ENCODE measurements around the gene DLL1.

DLL1 gene

DNA sequence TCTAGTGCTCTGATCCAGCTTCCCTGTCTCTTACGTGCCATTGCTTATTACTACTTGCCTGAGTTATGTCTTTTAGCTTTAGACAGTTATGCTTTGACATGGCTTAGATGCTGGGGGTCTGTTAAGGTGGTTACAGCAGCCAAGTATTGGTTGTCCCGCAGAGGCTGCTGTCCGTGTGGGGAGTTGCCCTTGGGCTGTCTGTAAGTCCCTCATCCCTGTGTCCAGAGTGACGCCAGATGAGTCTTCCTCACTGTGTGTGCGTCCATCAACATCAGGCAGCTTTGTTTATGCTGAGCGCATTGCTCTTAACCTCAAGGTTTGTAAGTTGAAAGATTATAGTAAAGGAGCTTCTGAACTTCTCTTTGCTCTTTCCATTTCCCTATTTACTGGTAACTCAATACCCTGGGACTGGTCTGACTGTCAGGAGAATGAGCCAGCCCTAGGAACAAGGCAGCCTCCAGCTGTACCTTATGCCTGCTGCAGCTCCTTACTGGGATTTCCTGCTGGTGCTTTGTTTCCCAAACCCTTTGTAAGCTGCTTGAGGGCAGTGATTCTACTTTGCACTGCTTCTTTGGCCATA, 22.9 kb upstream of the DLL1 start:
- H3K27ac ChIP-seq = no peak overlapping the region
- no peak for TF ChIP-seq ZFX (IDR thresholded peaks at IDR 0.05)
- TF ChIP-seq, protein P1, sequence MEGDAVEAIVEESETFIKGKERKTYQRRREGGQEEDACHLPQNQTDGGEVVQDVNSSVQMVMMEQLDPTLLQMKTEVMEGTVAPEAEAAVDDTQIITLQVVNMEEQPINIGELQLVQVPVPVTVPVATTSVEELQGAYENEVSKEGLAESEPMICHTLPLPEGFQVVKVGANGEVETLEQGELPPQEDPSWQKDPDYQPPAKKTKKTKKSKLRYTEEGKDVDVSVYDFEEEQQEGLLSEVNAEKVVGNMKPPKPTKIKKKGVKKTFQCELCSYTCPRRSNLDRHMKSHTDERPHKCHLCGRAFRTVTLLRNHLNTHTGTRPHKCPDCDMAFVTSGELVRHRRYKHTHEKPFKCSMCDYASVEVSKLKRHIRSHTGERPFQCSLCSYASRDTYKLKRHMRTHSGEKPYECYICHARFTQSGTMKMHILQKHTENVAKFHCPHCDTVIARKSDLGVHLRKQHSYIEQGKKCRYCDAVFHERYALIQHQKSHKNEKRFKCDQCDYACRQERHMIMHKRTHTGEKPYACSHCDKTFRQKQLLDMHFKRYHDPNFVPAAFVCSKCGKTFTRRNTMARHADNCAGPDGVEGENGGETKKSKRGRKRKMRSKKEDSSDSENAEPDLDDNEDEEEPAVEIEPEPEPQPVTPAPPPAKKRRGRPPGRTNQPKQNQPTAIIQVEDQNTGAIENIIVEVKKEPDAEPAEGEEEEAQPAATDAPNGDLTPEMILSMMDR (conservative IDR thresholded peaks at IDR 0.05) = no peak

DNA sequence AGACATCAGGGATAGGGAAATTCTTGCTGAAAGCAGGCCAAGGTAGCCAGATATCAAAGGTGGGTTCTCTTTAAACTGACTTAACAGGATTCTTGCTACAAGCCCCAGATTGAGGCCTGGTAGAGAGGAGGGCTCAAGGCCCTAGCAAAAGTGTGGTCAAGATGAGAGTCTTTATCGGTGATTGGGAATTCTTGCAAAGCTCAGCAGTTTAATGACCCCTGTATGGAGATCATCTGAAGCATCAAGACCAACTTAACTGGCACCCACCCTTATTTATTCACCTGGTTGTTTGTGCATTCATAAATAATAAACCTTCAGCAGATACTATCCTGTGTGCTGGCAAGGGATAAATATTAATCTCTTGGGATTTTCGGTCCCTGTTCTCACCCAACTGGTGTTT, 22.0 kb upstream of the DLL1 start:
- H3K27ac ChIP-seq = no peak overlapping the region
- no peak for TF ChIP-seq ZFX (IDR thresholded peaks at IDR 0.05)
- TF ChIP-seq, protein P1 (conservative IDR thresholded peaks at IDR 0.05) = no peak

DNA sequence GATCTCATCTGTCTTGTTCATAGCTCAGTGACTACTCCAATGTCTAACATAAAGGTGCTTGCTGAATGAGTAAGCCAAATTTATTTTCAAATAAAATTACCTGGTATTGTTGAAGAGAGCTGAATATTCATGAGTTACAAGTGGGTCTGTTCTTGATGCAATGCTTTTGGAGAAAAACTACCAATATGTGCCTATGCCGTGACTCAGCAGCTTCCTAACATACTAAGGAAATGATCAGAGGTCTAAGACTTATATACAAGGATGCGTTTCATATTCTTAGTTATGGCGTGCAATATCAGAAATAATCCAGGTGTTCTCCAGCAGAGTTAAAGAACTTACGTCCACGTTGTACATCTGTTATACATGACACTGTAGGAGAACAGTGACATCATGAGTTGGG, 20.8 kb upstream of the DLL1 start:
- no peak overlapping the region for H3K27ac ChIP-seq
- TF ChIP-seq ZFX (IDR thresholded peaks at IDR 0.05) = no peak
- TF ChIP-seq, protein P1 (conservative IDR thresholded peaks at IDR 0.05) = no peak

DNA sequence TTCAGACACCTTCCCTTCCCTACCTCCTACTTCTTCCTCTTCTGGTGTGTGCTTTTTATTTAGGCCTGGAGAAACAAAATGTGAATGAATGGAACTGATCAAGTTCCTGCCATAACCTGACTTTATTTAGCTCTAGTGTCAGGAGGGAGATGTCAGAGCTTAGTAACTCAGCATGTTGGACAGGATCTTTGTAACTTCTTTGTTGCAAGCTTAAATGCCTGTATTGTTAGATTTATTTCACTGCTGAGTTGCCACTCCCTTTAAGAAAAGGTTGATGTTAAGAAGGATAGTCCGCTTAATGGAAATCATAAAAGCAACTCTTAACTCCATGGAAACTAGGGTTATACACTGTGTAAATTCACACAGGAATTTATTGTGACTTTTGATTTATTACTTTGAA, 17.9 kb upstream of the DLL1 start:
- TF ChIP-seq, protein P1 (conservative IDR thresholded peaks at IDR 0.05) = no peak
- no peak for TF ChIP-seq ZFX (IDR thresholded peaks at IDR 0.05)
- no peak overlapping the region for H3K27ac ChIP-seq

DNA sequence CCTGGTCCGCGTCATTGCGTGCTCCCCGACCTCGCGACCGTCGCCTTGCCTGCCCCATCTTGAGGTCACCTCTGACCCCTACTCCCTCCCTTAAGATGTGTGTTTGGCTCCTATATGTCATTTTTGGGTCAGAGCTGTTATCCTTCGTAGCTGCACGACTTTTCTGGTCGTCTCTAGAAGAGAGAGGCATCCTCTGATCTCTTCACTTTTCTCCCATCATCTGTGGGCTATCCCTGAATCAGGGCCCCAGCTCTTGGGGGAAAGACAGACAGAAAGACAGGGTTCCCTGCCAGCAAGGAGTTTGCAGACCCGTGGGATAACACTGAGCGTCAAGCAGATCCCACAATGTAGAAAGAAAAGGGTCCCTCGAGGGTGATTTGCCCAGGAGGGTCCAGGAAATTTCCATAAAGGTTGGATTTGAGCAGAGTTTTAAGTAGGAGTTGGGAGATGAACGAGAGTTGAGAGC, 16.2 kb upstream of the DLL1 start:
- TF ChIP-seq ZFX (IDR thresholded peaks at IDR 0.05) = no peak
- TF ChIP-seq, protein P1 (conservative IDR thresholded peaks at IDR 0.05) = no peak
- peak overlapping the region; percentile 96 for H3K27ac ChIP-seq

DNA sequence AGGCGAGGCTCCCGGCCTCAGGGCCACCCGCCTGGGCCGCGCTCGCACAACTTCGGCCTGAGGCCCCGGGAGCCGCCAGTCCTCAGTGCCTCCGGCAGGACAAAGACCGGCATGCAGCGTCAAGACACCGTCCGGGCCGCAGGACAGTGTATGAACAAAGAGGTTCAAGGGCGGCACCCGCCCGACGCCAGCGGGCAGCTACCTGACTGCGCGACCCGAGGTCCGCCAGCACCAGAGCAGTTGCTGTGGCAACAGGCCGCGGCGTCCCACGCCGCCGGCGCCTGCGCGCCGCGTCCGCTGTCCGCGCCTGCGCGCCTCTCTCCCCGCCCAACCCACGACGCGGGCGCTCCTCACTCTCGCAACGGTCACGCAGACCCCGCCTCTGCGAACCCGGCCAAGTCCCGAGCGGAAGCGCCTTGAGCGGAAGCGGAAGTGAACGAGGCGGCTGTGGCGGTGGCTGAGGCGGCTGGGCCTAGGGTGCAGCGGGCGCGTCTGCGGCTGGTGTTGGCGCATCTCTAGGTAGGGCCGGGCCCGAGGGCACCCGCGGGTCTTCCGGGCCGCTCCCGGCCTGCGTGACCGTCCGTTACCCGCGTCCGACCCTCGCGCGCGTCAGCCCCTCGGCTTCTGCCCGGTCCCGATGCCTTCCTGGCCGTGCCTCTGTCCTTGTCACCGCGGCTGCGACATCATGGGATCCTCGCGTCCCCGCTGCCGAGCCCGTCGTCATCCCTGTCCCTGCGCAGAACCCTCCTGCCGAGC, 15.6 kb upstream of the DLL1 start, which contains the start of gene FAM120B:
TSS of gene FAM120B (plus strand) at position 435 of the 756 bp plus-strand sequence. CDS start 10,633 bp downstream, outside the sequence.
- peak within 1 kb of the TSS; percentile 96 for H3K27ac ChIP-seq
- peak; percentile 90 for TF ChIP-seq ZFX (IDR thresholded peaks at IDR 0.05)
- TF ChIP-seq, protein P1 (conservative IDR thresholded peaks at IDR 0.05) = no peak

DNA sequence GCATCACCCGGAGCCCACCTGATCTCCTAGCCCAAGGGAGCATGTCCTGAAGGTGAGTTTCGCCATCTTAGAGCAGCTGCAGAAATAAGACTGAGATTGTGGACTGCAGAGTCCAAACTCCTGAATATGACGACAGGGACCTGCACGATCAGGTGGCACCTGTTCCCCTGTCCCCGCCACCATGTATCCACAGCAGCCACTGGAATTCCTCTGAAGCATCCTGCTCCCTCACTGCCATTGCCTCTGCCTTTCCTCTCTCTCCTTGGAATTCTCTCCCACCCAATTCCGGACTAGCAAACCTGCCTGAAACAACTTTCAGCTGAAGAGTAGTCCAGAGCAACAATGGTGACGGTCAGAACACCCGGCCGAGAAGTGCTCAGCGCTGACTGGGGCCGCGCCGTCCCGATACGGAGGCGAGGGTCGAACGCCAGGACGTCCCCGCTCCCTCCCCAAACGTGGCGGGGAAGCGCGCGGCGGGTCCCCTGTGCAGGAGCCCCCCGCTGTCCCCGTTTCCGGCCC, 15.0 kb upstream of the DLL1 start:
- peak overlapping the region; percentile 96 for H3K27ac ChIP-seq

More for the DNA sequence above, 15.0 kb upstream of the DLL1 start:
- TF ChIP-seq, protein P1 (conservative IDR thresholded peaks at IDR 0.05) = no peak
- TF ChIP-seq ZFX (IDR thresholded peaks at IDR 0.05) = no peak

All from C4-2B (cell line).